DND-41 (cell line): ENCODE data around the gene PRKAG2.

Source experiments
- ATAC-seq: fragments of 200-7000 bp; cut with Tn5 transposase; 3 replicates; pipeline ENCODE4 v1.9.1; 2021; ENCODE audit warnings: low read depth; ENCODE audit not compliant: insufficient read depth
- DNase-seq: peaks from one replicate; pipeline ENCODE4 v3.0.0-alpha.2; 2020
- H2AFZ ChIP-seq: 2 replicates; pipeline ENCODE4 v1.6.0; 2012; ENCODE audit warnings: low read depth, low read length
- H3K27ac ChIP-seq: 2 replicates; pipeline ENCODE4 v1.5.1; 2012; ENCODE audit warnings: low read length, inconsistent platforms
- H3K27me3 ChIP-seq: fragments of 200-600 bp; sonication (generic); 2 replicates; pipeline ENCODE4 v1.6.0; 2012; ENCODE audit warnings: low read length, mild to moderate bottlenecking, inconsistent platforms; ENCODE audit not compliant: insufficient read depth, poor library complexity
- H3K36me3 ChIP-seq: 2 replicates; pipeline ENCODE4 v1.5.1; 2012; ENCODE audit warnings: low read length, inconsistent platforms; ENCODE audit not compliant: insufficient read depth
- H3K4me1 ChIP-seq: 2 replicates; pipeline ENCODE4 v1.5.1; 2012; ENCODE audit warnings: mild to moderate bottlenecking, low read length; ENCODE audit not compliant: insufficient read depth
- H3K4me2 ChIP-seq: 2 replicates; pipeline ENCODE4 v1.6.0; 2012; ENCODE audit warnings: mild to moderate bottlenecking, moderate library complexity, low read length, inconsistent platforms; ENCODE audit not compliant: insufficient read depth
- H3K4me3 ChIP-seq, 2 experiments: fragments of 200-600 bp in 1 of 2; shearing (Covaris generic) in 1 of 2; 2 replicates each; pipeline ENCODE4 v1.5.1; 2012 to 2016; ENCODE audit warnings: inconsistent platforms in 2 of 2, low read length in 2 of 2, mild to moderate bottlenecking in 2 of 2, low read depth in 1 of 2, moderate library complexity in 1 of 2
- H3K79me2 ChIP-seq: 2 replicates; pipeline ENCODE4 v1.6.0; 2012; ENCODE audit warnings: low read length, inconsistent platforms; ENCODE audit not compliant: insufficient read depth
- H3K9ac ChIP-seq: 2 replicates; pipeline ENCODE4 v1.6.0; 2012; ENCODE audit warnings: low read depth, mild to moderate bottlenecking, inconsistent platforms, low read length, moderate library complexity
- H3K9me3 ChIP-seq: 2 replicates; pipeline ENCODE4 v1.5.1; 2012; ENCODE audit warnings: low read length, moderate library complexity, mild to moderate bottlenecking, inconsistent platforms; ENCODE audit not compliant: insufficient read depth, severe bottlenecking
- H4K20me1 ChIP-seq: 2 replicates; pipeline ENCODE4 v1.6.0; 2012; ENCODE audit warnings: low read length; ENCODE audit not compliant: insufficient read depth
- EZH2 ChIP-seq: IDR thresholded peaks from 3 replicates; pipeline ENCODE4 v1.6.1; 2012; ENCODE audit warnings: borderline replicate concordance, low read depth, mild to moderate bottlenecking, moderate library complexity, low read length, inconsistent platforms; ENCODE audit not compliant: severe bottlenecking
- TF ChIP-seq, protein P1 (sequence below): IDR thresholded peaks from 2 replicates; pipeline ENCODE4 v1.5.1; 2012; ENCODE audit warnings: borderline replicate concordance, low read length, moderate library complexity, mild to moderate bottlenecking; ENCODE audit not compliant: poor library complexity, severe bottlenecking; ENCODE audit errors: extremely low read depth

Gene PRKAG2

DNA sequence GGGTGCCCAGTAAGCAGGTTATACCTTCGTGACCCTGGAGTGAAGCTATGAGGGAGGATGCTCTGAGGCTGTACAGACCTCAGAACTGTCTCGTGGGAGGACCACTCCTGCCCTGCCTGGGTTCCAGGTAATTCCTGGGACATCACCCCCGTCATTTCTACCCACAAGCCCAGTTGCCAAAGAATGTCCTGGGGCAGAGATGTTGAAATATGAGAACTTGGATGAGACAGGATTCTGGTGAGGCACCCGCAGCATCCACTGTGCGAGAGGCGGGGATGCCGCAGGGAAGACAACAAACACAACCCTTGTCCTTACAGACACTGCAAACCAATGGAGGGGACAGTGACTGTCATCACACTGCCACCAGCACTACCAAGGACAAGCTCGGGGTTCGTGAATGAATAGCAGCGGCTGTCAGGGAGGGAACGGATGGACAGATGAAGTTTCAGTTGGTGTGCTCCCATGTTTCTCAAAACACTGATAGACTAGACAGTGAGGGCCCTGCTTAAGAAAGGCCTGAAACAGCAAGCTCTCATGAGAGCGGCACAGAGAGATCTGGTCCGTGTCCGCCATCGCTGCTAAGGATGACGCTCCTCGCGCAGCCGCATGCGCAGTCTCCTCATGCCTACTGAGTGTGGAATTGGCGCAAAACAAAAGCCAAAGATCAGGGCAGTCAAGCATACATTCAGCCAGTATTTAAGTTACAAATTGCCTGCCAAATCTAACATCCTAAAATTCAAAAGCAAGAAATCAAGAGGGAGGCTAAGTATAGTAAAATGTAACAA, 275.2 kb downstream of the PRKAG2 start:
- ATAC-seq: no peak
- no peak overlapping the region for H2AFZ ChIP-seq
- H3K4me1 ChIP-seq: no peaks in the 10 kb centered on the region
- TF ChIP-seq, protein P1, sequence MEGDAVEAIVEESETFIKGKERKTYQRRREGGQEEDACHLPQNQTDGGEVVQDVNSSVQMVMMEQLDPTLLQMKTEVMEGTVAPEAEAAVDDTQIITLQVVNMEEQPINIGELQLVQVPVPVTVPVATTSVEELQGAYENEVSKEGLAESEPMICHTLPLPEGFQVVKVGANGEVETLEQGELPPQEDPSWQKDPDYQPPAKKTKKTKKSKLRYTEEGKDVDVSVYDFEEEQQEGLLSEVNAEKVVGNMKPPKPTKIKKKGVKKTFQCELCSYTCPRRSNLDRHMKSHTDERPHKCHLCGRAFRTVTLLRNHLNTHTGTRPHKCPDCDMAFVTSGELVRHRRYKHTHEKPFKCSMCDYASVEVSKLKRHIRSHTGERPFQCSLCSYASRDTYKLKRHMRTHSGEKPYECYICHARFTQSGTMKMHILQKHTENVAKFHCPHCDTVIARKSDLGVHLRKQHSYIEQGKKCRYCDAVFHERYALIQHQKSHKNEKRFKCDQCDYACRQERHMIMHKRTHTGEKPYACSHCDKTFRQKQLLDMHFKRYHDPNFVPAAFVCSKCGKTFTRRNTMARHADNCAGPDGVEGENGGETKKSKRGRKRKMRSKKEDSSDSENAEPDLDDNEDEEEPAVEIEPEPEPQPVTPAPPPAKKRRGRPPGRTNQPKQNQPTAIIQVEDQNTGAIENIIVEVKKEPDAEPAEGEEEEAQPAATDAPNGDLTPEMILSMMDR: no peak
- no peak for TF ChIP-seq EZH2
- H3K79me2 ChIP-seq: no peaks in the 10 kb centered on the region
- no peaks in the 10 kb centered on the region for H3K9me3 ChIP-seq
- H3K36me3 ChIP-seq: no peaks in the 10 kb centered on the region
- no peak for DNase-seq
- no peak overlapping the region for H3K4me3 ChIP-seq
- H4K20me1 ChIP-seq: no peaks in the 10 kb centered on the region
- H3K27me3 ChIP-seq: peaks cover 18% of the 10 kb centered on the region
- no peak overlapping the region for H3K27ac ChIP-seq
- H3K4me2 ChIP-seq: no peak overlapping the region
- no peak overlapping the region for H3K9ac ChIP-seq

- TF ChIP-seq EZH2: no peak
- TF ChIP-seq, protein P1: no peak
- Histone ChIP-seq H3K4me3 (no peak overlapping the region), H4K20me1 (no peaks in the 10 kb centered on the region), H3K27me3 (peaks cover 22% of the 10 kb centered on the region), H3K9ac (no peak overlapping the region), H3K36me3 (no peaks in the 10 kb centered on the region), H2AFZ (no peak overlapping the region), H3K4me1 (no peaks in the 10 kb centered on the region), H3K27ac (no peak overlapping the region), H3K9me3 (no peaks in the 10 kb centered on the region), H3K79me2 (no peaks in the 10 kb centered on the region), H3K4me2 (no peak overlapping the region)
- DNase-seq (no peak), ATAC-seq (no peak)
Observed at GRCh38 chr7:151600331-151600730, 276.6 kb downstream of the PRKAG2 start.

DNA sequence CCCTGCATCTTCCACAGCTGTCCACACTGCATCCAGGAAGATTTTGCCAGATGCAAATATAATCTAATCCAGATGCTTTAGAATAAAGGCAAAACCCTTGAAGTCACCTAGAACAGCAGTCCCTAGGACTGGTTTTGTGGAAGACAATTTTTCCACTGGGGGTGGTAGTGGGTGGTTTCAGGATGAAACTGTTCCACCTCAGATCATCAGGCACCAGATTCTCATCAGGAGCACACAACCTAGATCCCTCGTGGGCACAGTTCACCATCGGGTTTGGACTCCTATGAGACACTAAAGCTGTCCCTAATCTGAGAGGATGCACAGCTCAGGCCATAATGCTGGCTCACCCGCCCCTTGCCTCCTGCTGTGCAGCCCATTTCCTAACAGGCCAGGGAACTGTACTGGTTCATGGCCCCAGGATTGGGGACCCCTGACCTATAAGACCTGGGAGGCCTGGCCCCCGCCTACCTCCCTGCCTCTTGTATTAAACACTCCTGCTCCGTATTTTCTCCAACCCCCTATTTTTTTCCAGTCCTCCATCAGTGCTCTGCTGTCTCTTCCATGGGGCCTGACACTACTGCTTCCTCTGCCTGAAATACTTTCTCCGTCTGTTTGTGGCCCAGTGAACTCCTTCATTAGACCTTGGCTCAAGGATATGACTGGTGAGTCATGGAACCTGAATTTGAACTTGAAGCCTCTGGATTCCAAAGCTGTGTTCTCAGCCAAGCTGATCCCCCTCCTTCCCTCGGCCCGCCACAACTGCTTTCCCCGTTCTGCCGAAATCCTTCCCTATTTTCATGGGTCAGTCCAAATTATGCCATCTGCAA, 277.3 kb downstream of the PRKAG2 start:
- Histone ChIP-seq H3K27me3 (peaks cover 24% of the 10 kb centered on the region), H3K27ac (no peak overlapping the region), H3K4me3 (no peak overlapping the region), H3K79me2 (no peaks in the 10 kb centered on the region), H3K4me2 (no peak overlapping the region), H3K4me1 (no peaks in the 10 kb centered on the region), H4K20me1 (no peaks in the 10 kb centered on the region), H3K9ac (no peak overlapping the region), H3K36me3 (no peaks in the 10 kb centered on the region), H3K9me3 (no peaks in the 10 kb centered on the region), H2AFZ (no peak overlapping the region)
- ATAC-seq (no peak), DNase-seq (no peak)
- TF ChIP-seq EZH2: no peak
- TF ChIP-seq, protein P1: no peak
